SIG-M5 treated with dmso at 0.1 percent for 504 hours (cell line): ENCODE results near the gene SLC34A1.

ENCODE experiments used
- DNase-seq: peaks from one replicate; lab custom pipeline; 2025; ENCODE audit not compliant: unreplicated experiment; lab: John Stamatoyannopoulos, UW

The SLC34A1 gene

DNA sequence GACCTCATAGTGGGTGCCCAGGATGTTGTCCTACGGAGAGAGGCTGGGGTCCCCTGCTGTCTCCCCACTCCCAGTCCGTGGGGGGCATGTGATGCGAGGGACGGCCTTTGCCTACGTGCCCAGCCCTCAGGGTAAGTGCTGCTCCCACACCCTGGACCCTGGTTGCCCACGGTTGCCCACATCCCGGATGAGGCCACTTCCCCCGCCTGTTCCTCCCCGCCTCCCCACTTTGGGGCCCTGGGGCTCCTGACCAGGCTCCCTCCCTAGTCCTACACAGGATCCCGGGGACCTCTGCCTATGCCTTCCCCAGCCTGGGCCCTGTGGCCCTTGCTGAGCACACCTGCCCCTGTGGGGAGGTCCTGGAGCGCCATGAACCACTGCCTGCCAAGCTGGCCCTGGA is 1.5 kb downstream of the SLC34A1 start:
- no peak for DNase-seq

DNA sequence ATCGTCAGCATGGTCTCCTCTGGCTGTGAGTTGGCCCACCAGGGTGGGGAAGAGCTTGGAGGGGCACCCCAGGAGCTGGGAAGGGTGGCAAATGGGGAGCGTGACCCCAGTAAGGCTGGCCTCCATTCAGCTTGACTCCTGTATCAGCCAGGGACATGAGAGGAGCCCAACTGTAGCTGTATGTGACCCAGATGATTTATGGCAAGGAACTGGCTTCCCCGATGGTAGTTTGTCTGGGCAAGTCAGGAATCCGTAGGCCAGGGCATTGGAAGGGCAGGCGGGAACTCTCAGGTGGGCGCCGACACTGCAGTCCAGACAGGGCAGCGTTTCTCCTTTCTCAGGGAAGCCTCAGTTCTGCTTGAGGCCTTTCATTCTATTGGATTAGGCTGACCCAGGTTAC is 2.3 kb downstream of the SLC34A1 start:
- no peak for DNase-seq

DNA sequence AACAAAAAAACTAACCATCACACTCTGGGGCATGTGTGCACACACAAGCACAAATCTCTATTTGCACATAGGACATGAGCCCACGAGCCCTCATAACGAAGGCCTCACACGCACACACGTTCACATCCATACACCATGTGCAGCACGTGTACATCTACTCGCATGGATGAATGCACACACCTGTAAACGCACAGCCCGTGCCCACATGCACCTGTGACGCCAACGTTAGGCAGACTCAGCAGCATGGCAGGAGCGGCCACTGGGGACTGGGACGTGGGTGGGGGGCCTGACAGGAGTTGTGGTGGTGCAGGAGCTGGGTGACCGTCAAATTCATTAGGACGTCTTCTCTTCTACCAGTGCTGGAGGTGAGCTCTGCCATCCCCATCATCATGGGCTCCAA is 3.2 kb downstream of the SLC34A1 start:
- DNase-seq: no peak

- no peak for DNase-seq
Measured at GRCh38 chr5:177388521-177389052, 4.4 kb downstream of the SLC34A1 start.

DNA sequence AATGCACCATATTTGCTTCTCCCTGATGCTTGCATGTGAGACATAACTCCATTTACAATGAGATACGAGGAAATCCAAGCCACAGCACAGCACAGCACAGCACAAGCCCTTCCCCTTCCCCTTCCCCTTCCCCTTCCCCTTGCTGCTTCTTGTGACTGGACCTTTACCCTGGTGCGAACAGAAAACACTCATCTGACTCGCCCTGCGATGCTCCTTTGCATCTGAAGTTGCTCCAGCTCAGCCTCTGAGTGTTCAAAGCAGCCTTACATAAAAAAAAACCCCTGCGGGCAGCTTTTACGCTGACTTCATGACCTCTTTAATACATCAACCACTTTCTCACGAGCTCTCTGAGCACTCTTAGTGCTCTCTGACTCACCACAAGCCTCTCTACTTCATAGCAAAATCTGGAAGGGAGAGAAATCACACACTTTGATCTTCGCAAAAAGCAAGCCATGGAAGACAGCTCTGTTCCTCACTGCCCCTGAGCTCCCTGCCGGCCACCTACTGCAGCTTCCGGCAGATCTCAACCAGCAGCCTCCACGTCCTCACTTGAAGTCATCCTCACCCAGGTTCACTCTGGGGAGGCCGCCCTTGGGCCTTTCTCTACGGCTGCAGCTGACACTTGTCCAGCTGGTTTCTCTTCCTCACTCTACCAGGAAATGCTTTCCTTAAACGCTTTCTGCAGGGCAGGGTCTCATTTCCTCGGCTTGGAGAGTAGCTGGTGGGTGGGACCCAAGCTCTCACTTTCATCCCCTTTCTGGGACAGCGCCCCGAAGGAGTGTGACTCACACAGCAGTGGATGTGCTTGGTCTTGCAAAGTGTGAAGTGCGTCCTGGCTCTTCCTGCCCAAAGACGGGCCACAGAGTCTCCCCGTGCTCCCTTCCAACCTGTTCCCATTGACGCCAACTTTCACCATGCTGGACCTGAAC is 5.3 kb downstream of the SLC34A1 start:
- peak; percentile 81 for DNase-seq

DNA sequence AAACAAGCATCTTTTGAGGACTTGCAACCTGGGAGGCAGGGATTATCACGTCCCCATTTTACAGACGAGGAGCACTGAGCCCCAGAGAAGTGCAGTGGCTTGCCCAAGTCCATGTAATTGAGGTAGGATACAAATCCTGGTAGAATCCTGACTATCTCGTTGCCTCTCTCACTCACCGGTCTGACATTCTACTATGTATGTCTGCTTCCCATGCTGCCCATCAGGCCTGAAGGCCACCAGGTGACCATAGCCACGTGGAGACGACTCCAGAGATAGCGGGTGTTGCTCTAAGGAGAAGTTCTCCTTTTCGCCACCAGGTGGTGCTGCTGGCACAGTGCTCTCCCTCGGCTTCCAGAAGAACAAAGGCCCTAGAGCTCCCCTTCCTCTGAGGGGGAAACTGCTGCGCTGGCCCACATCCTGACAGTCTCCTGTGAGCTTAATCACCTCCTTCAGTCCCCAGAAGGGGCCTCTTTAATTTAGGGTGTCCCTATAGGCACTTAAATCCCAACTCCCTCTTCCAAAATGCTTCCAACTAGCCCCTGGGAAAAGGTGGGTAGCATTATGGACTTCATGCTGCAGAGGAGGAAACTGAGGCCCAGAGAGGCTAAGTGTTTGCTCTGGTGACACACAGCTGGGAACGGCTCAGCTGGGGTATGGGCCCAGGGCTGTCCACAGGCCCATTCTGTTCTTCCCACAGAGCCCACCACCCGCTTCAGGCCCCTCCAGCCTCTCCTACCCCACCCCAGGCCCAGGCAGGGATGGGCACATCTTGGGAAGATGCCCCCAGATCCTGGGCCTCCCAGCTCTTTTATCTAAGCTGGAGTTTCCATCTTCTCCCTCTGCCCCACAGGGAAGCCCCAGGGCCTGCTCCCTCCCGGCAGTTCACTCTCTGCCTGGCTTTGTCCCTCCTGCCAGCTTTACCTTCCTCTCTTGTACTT is 6.4 kb downstream of the SLC34A1 start:
- peak; percentile 80 for DNase-seq

DNA sequence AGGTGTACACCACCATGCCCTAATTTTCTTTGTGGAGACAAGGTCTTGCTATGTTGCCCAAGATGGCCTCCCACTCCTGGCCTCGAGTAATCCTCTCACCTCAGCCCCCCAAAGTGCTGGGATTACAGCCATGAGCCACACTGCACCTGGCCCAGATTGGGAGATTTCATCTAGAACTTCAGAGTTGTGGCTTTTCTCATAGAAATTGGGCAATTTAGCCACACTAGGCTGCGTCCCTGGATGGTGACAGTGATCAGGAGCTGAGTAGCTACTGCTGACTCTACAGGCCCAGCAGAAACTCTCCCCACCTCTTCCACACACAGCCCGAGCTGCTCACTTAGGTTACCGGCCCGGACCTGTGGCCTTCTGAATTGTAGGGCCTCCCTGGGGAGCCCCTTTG is 8.5 kb downstream of the SLC34A1 start:
- peak; percentile 22 for DNase-seq

DNA sequence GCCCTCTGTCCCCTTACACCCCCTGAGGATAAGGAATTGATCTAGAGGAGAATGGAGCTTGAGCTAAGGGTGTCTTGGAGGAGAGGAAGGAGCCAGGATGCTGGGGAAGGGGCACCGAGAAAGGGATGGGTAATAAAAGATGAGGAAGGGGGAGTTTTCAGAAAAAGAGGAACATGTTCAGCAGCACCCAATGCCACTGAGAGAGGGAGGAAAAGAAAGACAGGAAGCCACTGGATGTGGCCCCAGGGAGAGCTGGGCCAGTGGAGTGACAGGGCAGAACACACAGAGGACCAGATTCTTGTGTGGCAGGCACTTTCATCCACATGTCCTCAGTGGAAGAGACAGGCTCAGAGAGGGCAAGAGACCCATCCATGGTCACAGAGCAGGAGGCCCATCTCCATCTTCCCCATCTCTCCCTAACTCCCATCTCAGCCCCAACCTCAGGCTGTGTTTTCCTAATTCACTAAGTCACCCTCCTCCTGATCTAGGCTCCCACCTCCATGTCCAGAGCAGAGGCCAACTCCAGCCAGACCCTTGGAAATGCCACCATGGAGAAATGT is 9.1 kb downstream of the SLC34A1 start:
- DNase-seq: peak; percentile 71

DNA sequence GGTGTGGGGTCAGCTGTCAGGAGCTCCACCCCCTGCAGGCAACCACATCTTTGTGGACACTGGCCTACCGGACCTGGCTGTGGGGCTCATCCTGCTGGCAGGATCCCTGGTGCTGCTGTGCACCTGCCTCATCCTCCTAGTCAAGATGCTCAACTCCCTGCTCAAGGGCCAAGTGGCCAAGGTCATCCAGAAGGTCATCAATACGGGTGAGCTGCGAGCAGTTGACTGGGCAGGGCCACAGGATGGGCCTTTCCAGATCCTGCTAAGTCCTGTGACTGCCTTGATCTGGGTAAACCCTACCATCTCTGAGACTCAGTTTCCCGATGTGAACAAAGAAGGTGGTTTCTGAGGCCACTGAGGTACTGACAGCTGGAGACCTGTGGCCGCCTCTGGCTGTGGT is 9.8 kb downstream of the SLC34A1 start:
- DNase-seq: no peak

GRCh38 chr5:177396078-177396477 is 11.8 kb downstream of the SLC34A1 start:
- no peak for DNase-seq

DNA sequence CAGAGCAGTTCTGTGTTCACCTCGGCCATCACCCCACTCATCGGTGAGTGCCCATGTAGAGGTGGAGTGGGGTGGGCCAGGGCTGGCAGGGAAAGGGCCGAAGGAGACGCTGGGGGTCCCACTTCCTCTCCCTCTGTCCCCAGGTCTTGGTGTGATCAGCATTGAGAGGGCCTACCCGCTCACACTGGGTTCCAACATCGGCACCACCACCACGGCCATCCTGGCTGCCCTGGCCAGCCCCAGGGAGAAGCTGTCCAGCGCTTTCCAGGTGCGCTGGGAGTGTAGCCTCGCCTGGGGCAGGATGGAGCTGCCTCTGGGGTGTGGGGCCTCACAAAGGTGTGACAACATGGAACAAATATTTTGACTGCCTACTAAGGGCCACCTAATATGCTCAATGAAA is 12.6 kb downstream of the SLC34A1 start:
- DNase-seq: no peak

GRCh38 chr5:177397875-177398390 is 13.7 kb downstream of the SLC34A1 start:
- no peak for DNase-seq

DNA sequence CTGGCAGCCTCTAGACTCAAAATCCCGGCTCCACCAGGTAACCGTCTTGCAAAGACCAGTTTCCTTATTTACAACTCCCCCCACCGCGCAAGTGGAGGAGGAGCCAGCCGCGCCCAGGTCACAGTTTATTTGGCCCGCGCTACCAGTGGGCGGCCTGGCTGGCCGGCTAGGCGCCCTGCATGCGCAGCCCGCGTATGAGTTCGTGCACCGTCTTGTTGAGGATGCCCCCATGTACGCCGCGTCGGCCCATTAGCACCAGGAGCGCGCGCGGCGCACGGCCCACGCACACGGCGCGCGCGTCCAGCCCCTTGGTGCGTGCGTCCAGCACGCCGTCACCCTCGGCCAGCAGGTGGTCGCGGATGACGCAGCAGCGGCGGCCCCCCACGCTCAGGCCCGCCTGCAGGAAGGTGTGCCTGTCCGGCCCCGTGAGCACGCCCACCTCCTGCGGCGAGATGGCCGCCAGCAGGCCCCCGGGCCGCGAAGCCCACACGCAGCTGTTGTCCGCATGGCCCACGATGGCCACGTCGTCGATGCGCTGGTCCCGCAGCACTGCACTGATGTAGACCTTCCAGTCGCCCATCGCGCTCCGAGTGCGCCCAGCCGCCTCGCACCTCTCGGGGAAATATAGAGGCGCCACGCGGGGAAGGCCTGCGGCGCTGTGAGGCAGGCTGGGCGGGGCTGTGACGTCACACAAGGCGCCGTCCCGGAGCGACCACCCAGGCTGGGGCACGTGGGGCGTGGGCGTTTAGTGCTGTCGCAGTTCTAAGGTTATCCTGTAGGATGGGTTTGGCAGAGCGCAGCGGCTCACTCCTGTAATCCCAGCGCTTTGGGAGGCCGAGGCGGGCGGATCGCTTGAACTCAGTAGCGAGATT is 16.0 kb downstream of the SLC34A1 start, which contains the start of gene PFN3:
Gene PFN3 (minus strand): TSS at position 665 of the 872 bp plus-strand sequence. CDS start 85 bp downstream, at position 580.
- no peak for DNase-seq

GRCh38 chr5:177402271-177403043 is 18.2 kb downstream of the SLC34A1 start:
- peak; percentile 52 for DNase-seq

DNA sequence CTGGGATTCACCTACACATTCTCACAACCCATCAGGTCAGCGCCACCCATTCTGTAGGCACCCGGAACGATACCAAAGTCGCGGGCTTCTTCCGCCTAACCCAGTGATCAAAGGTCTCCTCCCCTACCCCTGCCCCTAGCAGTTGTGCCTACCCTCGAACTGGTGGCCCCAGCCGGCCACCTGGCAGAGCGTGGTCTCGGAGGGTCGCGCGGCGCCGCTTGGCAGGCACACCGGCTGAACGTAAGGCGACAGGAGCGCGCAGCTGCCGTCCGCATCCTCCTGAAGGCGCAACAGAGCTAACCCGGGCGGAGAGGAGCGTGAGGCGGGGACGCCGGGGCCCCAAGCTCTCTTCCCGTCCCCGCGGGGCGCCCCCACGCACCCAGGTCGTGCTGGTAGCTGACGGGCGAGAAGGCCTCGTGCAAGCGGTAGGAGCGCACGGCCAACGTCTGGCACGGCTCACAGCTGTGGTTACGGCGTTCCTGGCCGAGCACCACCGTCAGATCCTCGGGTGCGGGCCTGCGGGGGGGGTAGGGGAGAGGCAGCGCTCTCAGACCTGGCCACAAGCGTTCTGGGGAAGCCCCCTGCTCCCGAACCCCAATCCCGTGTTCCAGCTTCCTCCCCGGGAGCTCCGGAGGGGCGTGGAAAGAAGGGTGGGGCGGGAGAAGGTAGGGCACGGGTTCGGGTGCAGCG is 19.0 kb downstream of the SLC34A1 start:
- DNase-seq: peak; percentile 7

GRCh38 chr5:177403792-177404640 is 19.8 kb downstream of the SLC34A1 start:
- DNase-seq: peak; percentile 77

DNA sequence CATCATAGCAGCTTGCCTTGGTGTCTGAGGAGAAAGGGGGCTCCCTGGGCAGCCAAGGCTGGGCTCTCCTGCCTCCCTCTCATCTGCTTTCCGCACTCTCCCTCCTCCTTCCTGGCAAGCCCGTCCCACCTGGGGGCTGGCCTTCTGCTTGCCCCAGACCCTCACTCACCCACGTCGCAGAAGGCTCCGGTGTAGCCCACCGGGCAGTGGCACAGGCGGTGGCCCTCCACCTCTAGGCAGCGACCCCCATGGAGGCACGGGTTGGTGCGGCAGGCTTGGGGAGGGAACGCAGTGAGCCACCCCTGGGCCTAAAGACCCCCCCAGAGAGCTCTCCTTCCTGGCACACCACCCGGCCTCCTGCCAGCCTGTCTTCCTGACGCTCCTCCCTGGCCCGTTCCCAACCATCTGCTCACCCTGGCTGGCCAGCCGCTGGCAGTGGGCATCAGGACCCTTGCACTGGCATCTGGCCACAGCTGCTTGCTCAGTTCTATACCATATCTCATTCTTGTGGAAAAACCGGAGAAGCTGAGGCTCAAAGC is 20.5 kb downstream of the SLC34A1 start:
- no peak for DNase-seq
